WERI-Rb-1 (cell line): ENCODE measurements around the gene MAPK8IP3.
"Not testable (repeated sequence)": the region's sequence is repeated elsewhere in the genome, so short reads cannot be mapped to it uniquely, and the experiment has no call there.

Experiments
- DNase-seq: peaks from one replicate; pipeline ENCODE4 v3.0.0-alpha.2; 2020
- H3K27ac ChIP-seq: fragments of 250-450 bp; sonication (Bioruptor Pico); 2 replicates; pipeline ENCODE4 v1.5.1; 2020; ENCODE audit warnings: mild to moderate bottlenecking, moderate library complexity
- H3K27me3 ChIP-seq: fragments of 250-450 bp; sonication (Bioruptor Pico); 2 replicates; pipeline ENCODE4 v1.5.1; 2021; ENCODE audit warnings: mild to moderate bottlenecking, low read depth, moderate library complexity; ENCODE audit not compliant: insufficient read depth, severe bottlenecking
- H3K36me3 ChIP-seq: fragments of 250-450 bp; sonication (Bioruptor Pico); 2 replicates; pipeline ENCODE4 v1.5.1; 2020; ENCODE audit warnings: mild to moderate bottlenecking, moderate library complexity
- H3K4me3 ChIP-seq: 2 replicates; pipeline ENCODE4 v1.5.1; 2011; ENCODE audit warnings: low read depth, mild to moderate bottlenecking, control low read depth, low read length
- H3K9me3 ChIP-seq: fragments of 250-450 bp; sonication (Bioruptor Pico); 2 replicates; pipeline ENCODE4 v1.5.1; 2021; ENCODE audit warnings: mild to moderate bottlenecking, moderate library complexity; ENCODE audit not compliant: severe bottlenecking
- CTCF ChIP-seq: IDR thresholded peaks from 2 replicates; pipeline ENCODE4 v1.5.1; 2011; ENCODE audit warnings: low read depth, mild to moderate bottlenecking, control low read depth, inconsistent platforms, low read length

MAPK8IP3 gene

GRCh38 chr16:1731603-1732002, 25.6 kb downstream of the MAPK8IP3 start:
- Histone ChIP-seq H3K9me3 (no peaks in the 10 kb centered on the region), H3K4me3 (no peak overlapping the region), H3K27me3 (no peaks in the 10 kb centered on the region), H3K36me3 (peaks cover 48% of the 10 kb centered on the region), H3K27ac (no peak overlapping the region)
- no peak for TF ChIP-seq CTCF
- no peak for DNase-seq

DNA sequence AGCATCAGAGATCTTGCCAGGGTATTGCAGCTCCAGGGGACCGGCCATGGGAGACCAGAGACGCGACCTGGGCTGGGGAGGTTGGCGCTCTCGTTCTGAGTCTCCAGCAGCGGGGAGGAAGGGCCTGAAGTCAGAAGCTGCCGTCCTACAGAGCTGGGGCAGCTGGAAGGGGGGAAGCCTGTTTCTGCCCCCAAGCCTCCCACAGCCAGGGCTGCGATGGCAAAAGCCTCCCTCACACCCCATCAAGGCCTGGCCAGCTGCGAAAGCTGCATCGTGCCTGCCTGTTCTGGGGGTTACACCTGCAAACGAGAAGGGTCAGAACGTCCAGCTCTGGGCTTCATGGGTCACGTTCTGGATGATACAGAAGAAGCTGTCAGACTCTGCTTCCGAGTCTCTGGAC, 26.1 kb downstream of the MAPK8IP3 start:
- Histone ChIP-seq H3K27ac (no peak overlapping the region), H3K4me3 (no peak overlapping the region), H3K9me3 (no peaks in the 10 kb centered on the region), H3K27me3 (no peaks in the 10 kb centered on the region), H3K36me3 (peaks cover 46% of the 10 kb centered on the region)
- no peak for TF ChIP-seq CTCF
- no peak for DNase-seq

DNA sequence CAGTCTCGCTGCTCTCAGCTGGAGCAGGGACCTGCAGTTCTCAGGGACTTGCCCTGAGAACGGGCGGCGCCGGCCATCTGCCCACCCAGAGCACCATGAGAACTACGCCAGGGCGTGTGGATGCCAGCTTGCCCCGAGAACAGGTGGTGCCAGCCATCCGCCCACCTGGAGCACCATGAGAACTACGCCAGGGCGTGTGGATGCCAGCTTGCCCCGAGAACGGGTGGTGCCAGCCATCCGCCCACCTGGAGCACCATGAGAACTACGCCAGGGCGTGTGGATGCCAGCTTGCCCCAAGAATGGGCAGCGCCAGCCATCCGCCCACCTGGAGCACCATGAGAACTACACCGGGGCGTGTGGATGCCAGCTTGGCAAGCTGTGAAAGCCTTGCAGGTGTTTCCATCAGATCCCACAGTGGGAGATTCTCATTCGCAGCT, 26.6 kb downstream of the MAPK8IP3 start:
- not testable (repeated sequence) for H3K4me3 ChIP-seq, H3K27ac ChIP-seq, H3K27me3 ChIP-seq, H3K9me3 ChIP-seq, DNase-seq
- H3K36me3 ChIP-seq, result peaks cover 45% of the 10 kb centered on the region

- H3K27me3 ChIP-seq, result no peaks in the 10 kb centered on the region
- H3K4me3 ChIP-seq, result no peak overlapping the region
- H3K36me3 ChIP-seq, result peaks cover 41% of the 10 kb centered on the region
- no peak overlapping the region for H3K27ac ChIP-seq
- no peak for DNase-seq
- TF ChIP-seq CTCF, result no peak
- H3K9me3 ChIP-seq, result no peaks in the 10 kb centered on the region
Observed at GRCh38 chr16:1734123-1734522, 28.1 kb downstream of the MAPK8IP3 start.

DNA sequence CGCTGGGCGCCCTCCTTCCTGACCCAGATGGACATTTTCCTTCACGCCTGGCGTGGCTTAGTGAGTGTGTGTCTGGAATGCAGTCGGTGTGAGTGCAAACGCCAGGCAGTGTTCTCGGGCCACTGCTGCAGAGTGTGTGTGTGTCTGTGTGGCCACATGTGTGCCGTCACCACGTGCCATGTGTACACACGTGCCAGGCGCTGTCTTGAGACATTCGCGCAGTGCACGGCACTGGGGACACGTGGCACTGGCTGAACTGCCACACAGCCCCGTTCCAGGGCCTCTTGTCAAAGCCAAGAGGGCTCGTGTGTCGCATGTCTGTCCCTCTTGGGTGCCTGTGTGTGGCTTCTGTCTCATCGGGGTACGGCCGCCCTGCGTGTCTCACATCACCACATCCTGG, 28.8 kb downstream of the MAPK8IP3 start:
- no peak overlapping the region for H3K27ac ChIP-seq
- H3K9me3 ChIP-seq, result no peaks in the 10 kb centered on the region
- no peaks in the 10 kb centered on the region for H3K27me3 ChIP-seq
- no peak for DNase-seq
- peaks cover 38% of the 10 kb centered on the region for H3K36me3 ChIP-seq
- no peak overlapping the region for H3K4me3 ChIP-seq
- no peak for TF ChIP-seq CTCF

GRCh38 chr16:1740234-1740633, 34.2 kb downstream of the MAPK8IP3 start:
- H3K4me3 ChIP-seq, result no peak overlapping the region

More at GRCh38 chr16:1740234-1740633, 34.2 kb downstream of the MAPK8IP3 start:
- no peak overlapping the region for H3K27ac ChIP-seq
- no peaks in the 10 kb centered on the region for H3K9me3 ChIP-seq
- H3K27me3 ChIP-seq, result no peaks in the 10 kb centered on the region
- peaks cover 20% of the 10 kb centered on the region for H3K36me3 ChIP-seq
- no peak for TF ChIP-seq CTCF
- DNase-seq, result no peak
